GM18951 (cell line): ENCODE measurements around the gene TRERF1.

Experiments used
- POLR2A ChIP-seq: IDR thresholded peaks from 4 replicates; pipeline ENCODE4 v1.6.1; 2011; ENCODE audit warnings: mild to moderate bottlenecking; ENCODE audit not compliant: insufficient read length, insufficient read depth; ENCODE audit errors: extremely low read depth
- in situ Hi-C: fragments of 300-500 bp; cut with MboI; formaldehyde crosslinking; loops from one replicate; pipeline ENCODE4 v1.12.0; 2022; ENCODE audit warnings: low sequenced_read_pairs, mixed read lengths, inconsistent platforms; ENCODE audit not compliant: unreplicated experiment

The TRERF1 gene

DNA sequence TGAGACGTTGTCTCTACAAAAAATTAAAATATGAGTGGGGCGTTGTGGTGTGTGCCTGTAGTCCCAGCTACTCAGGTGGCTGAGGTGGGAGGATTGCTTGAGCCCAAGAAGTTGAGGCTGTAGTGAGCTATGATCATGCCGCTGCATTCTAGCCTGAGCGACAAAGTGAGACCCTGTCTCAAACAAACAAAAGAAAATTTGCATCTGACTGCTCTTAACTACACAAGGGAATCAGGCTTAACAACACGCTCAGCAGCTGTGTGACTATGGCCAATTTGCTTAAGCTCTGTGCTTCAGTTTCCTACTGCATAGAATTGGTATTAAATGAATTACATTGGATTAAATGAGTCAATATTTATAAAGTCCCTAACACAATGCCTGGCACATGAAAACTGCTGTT is 209.8 kb downstream of the TRERF1 start:
- in situ Hi-C loops = no loop called here
- no peak for TF ChIP-seq POLR2A

DNA sequence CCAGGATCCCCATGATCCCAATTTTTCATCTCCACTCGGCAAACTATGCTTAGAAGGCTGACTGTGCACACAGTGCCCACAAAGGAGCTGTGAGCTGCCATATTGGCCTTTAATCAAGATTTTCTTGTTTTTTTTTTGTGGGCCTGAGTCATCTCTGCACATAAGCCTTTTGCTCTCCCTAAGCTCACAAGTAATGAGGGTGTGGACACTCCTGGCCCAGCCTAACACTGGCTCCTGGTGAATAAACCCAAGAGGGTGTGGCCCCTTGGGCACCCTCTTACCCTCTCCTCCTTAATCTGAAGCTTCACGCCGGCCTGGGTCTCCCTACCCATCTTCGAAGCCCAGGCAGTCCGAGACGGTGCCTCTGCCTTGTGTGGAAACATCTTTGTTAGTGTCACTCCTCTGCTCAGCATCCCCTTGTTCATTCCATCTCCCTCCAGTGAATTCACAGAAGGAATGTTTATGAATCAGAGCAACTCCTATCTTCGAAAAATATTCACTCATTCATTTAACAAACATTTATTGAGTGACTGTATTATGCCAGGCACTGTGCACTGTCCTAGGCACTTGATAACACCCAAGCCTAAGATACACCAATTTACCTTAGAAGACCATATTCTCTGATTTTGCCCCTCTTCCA is 211.9 kb downstream of the TRERF1 start:
- no peak for TF ChIP-seq POLR2A
- in situ Hi-C loops = no loop called here

DNA sequence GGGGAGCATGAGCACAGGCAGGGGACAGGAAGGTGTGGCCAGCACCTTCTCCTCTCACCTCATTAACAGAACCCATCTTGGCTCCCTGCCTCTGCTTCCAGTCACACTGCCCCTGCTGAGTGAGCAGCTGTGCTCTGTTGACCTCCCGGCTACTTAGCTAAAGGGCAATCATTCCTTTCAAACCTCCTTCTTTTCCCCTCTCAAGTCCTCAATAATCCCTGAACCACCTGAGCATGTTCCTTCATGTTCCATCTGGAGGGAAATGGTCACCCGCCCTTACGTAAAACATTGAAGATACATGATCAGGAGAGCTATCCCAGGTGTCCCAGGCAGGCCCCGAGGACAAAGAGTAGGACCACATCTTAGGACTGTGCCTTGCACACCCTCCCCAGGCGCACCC is 212.4 kb downstream of the TRERF1 start:
- in situ Hi-C loops = no loop called here
- TF ChIP-seq POLR2A = no peak

DNA sequence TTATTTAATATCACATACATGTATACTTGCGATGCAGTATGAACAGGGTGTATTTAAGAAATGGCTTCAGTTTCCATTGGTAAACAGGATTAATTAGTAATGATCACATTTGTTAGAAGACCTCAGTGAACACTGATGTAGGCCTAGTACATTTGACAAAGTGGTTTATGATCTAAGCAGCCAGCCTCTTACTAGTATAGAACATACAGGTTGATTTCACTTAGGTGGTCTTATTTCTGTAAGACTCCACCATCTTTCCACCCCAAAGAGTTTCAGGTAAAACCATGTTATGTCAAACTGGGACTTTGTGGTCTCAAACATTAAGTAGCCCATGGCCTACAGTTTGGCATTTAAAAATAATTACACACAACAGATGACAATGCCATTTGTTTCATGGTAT is 213.9 kb downstream of the TRERF1 start:
- TF ChIP-seq POLR2A = no peak
- in situ Hi-C loops = no loop called here

DNA sequence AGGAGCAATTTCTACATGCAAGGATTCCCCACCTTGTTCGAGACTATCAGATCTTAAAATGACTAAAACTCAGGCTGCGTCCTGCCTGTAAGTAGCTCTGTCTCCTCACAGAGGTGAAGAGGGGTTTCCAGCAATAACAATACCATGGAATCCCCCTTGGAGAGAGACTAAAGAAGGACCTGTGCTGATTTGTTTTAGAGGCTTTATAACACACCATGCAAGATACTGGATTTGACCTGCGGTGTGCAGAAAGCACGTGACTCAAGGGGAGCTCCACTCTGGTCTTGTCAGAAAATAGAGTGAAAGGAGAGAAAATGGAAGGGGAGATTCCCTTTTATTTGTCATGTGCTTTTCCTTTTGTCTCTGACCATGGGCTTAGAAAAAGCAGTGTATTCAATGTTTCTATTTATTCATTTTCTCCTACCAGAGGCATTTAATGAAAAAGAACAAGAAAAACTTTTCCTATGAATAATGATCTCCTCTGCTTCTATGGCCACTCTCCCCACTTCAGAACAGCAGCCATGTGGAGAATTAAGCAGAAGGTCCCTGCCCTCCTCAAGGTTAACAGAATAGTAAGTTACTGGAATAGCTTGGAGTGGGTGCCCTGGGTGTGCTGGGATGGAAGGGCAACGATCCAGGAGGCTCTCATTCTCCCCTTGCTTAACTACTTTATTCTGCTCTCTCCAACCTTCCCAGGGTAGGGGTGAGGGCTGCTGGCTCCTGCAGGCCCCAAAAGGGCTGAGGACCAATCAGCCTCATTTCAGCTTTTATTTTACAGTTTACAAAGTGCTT is 214.8 kb downstream of the TRERF1 start:
- no peak for TF ChIP-seq POLR2A
- in situ Hi-C loops = no loop called here

DNA sequence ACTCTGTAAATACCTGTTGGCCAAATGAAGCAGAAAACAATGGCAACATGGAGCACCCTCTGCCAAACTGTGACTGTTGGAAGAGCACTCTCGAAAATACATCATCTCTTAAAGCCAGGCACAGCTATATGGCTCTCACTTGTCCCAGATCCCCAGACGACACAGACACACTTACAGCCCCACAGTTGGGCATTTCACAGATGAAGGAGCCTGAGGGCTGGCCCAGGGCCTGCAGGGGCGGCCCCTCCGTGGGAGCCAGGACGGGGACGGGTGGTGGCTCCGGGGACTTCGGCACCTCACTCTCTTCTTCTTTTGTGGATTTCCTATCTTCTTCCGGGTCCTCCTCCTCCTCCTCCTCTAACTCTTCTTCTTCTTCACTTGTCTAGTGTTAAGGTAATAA is 215.7 kb downstream of the TRERF1 start:
- TF ChIP-seq POLR2A = no peak
- in situ Hi-C loops = no loop called here

DNA sequence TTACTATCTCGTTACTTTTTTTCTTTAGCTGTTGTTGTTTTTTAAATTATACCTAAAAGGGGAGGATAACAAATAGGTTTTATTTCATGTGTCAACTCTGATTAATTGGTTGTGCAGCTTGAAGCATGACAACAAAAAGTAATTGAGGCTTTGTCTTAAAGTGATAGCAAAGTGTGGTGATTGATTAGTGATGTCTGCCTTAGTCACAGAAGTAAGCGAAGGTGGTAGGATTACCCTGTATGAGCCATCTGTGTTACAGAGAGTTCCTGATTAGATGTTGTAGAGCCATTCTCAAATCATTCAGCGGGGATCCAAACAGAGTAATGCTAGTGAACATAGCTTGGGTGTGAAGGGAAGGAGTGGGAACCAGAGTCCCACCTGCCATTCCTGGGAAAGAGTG is 219.7 kb downstream of the TRERF1 start:
- no peak for TF ChIP-seq POLR2A
- in situ Hi-C loops = no loop called here

DNA sequence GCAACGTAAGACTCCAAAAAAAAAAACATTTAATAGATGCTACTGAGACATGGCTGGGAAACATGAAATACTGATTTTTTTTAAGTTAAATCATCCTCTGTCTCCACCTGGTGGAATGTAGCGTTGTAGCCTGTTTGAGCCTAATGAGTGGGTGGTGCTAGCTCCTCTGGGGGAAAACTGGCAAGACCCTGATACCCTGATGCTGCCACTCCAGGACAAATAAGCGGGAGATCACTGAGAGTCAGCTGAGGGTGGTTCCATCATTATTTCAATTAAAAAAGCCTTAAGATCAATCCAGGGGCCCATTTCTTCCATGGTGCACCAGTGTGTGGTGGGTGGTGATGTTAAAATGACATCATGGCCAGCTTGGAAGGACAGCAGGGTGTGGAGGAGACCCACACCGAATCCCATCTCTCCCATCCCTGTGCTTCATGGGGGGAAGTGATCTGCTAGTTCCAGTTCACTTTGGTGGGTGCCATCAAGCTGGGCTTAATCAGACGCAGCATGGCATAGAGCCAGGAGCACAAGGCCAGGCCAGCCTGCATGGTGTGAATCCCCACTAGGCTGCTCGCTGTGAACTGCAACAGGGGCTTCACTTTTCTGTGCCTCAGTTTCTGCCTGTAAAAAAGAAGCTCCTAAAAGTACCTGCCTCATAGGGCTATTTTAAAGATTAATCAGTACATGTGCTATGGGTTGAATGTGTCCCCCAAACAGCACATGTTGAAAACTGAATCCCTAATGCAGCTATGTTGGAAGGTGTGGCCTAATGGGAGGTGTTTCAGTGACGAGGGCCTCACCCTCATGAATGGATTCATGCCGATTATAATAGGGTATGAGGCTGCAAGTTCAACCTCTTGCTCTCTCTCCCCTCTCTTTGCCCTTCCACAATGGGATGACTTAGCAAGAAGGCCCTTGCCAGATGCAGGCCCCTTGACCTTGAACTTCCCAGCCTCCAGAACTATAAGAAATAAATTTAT is 221.1 kb downstream of the TRERF1 start:
- no peak for TF ChIP-seq POLR2A
- in situ Hi-C loops = no loop called here

DNA sequence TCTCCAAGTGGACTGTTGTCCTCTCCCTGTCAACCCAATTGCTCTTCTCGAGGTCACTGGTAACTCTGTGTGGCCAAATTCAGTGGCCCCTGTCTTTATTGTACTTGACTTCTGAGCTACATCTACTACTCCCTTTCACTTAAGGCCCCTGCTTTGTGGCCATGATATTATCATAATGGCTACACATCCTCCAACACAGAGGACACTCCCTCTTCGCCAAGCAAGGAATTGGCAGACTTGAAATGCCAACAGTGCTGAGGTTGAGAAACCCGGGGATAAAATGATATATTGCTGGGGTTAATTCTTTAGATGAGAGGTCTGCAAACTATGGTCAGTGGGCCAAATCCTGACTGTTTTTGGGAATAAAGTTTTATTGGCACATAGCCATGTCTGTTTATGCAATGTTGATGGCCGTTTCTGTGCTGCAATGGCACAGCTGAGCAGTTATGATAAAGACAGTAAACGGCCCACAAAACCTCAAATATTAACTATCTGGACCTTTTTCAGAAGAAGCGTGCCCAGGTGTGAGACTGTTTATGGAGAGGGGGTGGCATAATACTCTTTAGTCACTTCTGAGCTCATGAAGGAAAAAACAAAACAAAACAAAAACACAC is 222.1 kb downstream of the TRERF1 start:
- TF ChIP-seq POLR2A = no peak
- in situ Hi-C loops = no loop called here

DNA sequence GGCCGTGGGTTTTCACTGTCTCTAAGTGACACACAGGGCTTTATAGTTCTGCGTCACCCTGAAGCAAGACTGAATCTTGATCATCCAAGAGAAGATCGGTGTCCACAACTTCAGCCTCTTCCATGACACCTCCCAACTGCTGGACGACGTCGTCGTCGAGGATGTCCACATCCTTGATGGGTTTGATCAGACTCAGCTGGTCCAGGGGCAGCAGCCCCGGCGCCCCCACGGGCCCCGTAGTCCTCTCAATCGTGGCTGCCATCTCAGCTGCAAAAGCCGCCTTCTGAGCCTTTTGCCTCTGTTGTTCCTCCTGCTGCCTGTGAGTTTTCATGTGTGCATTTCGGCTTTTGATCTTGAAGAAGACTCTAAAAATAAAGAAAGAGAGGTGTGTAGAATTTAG is 223.4 kb downstream of the TRERF1 start:
- no peak for TF ChIP-seq POLR2A
- in situ Hi-C loops = no loop called here

DNA sequence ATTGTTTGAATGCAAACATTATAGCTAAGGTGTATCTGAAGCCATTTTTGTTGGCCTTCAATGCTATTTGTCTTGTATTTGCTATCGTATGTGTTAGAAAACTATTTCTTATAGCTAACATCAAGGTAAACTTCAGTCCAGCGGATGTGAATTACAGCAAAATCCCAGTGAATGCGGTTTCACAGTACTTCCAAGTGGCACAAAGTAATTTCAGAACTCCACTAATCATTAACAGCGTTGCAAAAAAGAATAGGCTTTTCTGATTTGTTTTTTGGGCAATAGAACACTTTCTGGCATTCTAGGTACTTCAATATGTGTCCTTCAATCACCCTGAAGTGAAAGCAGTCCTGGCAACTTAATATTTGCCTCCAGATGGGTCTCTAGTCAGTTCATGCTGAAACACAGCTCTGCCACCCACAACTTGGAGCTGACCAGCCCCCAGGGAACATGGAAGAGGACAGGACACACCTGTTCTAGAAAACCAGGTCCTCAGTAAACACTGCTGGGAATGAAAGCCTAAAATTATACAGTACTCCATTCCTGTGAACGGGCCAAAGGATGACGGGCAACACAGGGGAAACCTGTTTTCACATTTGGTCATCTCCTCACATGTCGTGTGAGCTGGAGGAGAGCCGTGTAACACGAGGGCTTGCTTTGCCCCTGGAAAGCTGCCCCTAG is 224.4 kb downstream of the TRERF1 start:
- TF ChIP-seq POLR2A = no peak

DNA sequence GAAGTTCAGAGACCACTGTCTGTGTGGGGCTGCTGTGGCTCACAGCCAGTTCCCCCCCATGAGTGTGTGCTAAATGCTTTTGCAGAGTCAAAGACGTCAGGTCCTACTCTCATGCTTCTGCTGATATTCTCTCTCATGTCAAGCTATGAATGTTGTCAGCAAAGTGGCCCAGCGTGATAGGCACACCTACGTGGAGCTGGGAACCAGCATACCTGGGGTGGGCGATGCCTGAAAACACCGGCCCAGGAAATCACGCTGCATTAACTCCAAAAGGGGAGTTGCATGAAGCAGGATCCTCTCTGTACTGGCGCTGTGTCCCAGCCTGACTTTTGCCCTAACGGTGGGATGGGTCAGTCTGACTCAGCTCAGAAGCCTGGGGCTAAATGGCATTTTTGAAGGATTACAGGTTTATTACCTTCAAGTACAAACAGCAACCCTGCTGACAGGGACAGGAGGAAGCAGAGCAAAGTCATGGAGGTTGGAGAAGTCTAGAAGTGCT is 225.0 kb downstream of the TRERF1 start:
- in situ Hi-C loops = no loop called here
- no peak for TF ChIP-seq POLR2A

More for the DNA sequence above, 224.4 kb downstream of the TRERF1 start:
- in situ Hi-C loops = no loop called here
